ENCODE results near the gene VWA1. TPM values are rescaled to one million over a fixed set of nuclear protein-coding genes. Genes with fewer than 3 reads are reported as not detected.

VWA1 gene
- total and polyA plus RNA-seq, 4 donors: 51.7 to 94.3 (median 69.1) TPM

- DNase-seq (no peak), ATAC-seq (ENCODE audit: insufficient read depth, low FRiP score) (no peak)
- H3K4me1 ChIP-seq (ENCODE audit: control insufficient read depth in 5 of 5, insufficient read depth in 5 of 5, low read length in 5 of 5): peaks cover 0 to 28% (median 0%) of the 10 kb centered on the region in 5 donors
- no peak for TF ChIP-seq CTCF (IDR thresholded peaks at IDR 0.05; ENCODE audit: control extremely low read depth, extremely low read depth)
- peak overlapping the region in 1 of 2 donors; percentile 23 for H3K9ac ChIP-seq (ENCODE audit: insufficient read depth in 1 of 2, low read length in 2 of 2)
- H3K4me3 ChIP-seq: no peak overlapping the region
- H3K27ac ChIP-seq (ENCODE audit: low read depth in 1 of 2, low read length in 1 of 2): no peak overlapping the region
- peaks cover 0 to 2% (median 0%) of the 10 kb centered on the region in 4 donors for H3K9me3 ChIP-seq (ENCODE audit: control insufficient read depth in 4 of 4, insufficient read depth in 3 of 4, low read length in 3 of 4)
- 62% methylated on average over 29 of the region's 29 CpGs for WGBS, 2 donors
- H3K36me3 ChIP-seq (ENCODE audit: control insufficient read depth in 4 of 4, insufficient read depth in 4 of 4, low read length in 4 of 4): no peaks in the 10 kb centered on the region
- H3K27me3 ChIP-seq (ENCODE audit: control insufficient read depth in 3 of 3, insufficient read depth in 3 of 3, low read length in 2 of 3): no peaks in the 10 kb centered on the region
These were observed 12.8 kb upstream of the VWA1 start for GRCh38 chr1:1422465-1423244.

- Histone ChIP-seq H3K36me3 (ENCODE audit: control insufficient read depth in 4 of 4, insufficient read depth in 4 of 4, low read length in 4 of 4) (no peaks in the 10 kb centered on the region), H3K9me3 (ENCODE audit: control insufficient read depth in 4 of 4, insufficient read depth in 3 of 4, low read length in 3 of 4) (peaks cover 0 to 2% (median 0%) of the 10 kb centered on the region in 4 donors), H3K4me1 (ENCODE audit: control insufficient read depth in 5 of 5, insufficient read depth in 5 of 5, low read length in 5 of 5) (peaks cover 0 to 28% (median 0%) of the 10 kb centered on the region in 5 donors), H3K27me3 (ENCODE audit: control insufficient read depth in 3 of 3, insufficient read depth in 3 of 3, low read length in 2 of 3) (no peaks in the 10 kb centered on the region), H3K9ac (ENCODE audit: insufficient read depth in 1 of 2, low read length in 2 of 2) (no peak overlapping the region), H3K27ac (ENCODE audit: low read depth in 1 of 2, low read length in 1 of 2) (no peak overlapping the region), H3K4me3 (no peak overlapping the region)
- whole genome bisulfite sequencing, 2 donors: 88 to 93% methylated on average over 7 of the region's 7 CpGs
- DNase-seq (no peak), ATAC-seq (ENCODE audit: insufficient read depth, low FRiP score) (no peak)
- no peak for TF ChIP-seq CTCF (IDR thresholded peaks at IDR 0.05; ENCODE audit: control extremely low read depth, extremely low read depth)
These were observed 12.3 kb upstream of the VWA1 start for GRCh38 chr1:1423245-1423597.

GRCh38 chr1:1424707-1425106 is 10.8 kb upstream of the VWA1 start:
- Histone ChIP-seq H3K9ac (ENCODE audit: insufficient read depth in 1 of 2, low read length in 2 of 2) (no peak overlapping the region), H3K4me1 (ENCODE audit: control insufficient read depth in 5 of 5, insufficient read depth in 5 of 5, low read length in 5 of 5) (peaks cover 0 to 25% (median 5%) of the 10 kb centered on the region in 5 donors), H3K4me3 (no peak overlapping the region), H3K36me3 (ENCODE audit: control insufficient read depth in 4 of 4, insufficient read depth in 4 of 4, low read length in 4 of 4) (no peaks in the 10 kb centered on the region), H3K27me3 (ENCODE audit: control insufficient read depth in 3 of 3, insufficient read depth in 3 of 3, low read length in 2 of 3) (no peaks in the 10 kb centered on the region), H3K27ac (ENCODE audit: low read depth in 1 of 2, low read length in 1 of 2) (no peak overlapping the region), H3K9me3 (ENCODE audit: control insufficient read depth in 4 of 4, insufficient read depth in 3 of 4, low read length in 3 of 4) (peaks cover 0 to 2% (median 0%) of the 10 kb centered on the region in 4 donors)
- DNase-seq (no peak), ATAC-seq (ENCODE audit: insufficient read depth, low FRiP score) (no peak)
- 89 to 91% methylated on average over 15 of the region's 15 CpGs for WGBS, 2 donors
- TF ChIP-seq CTCF (IDR thresholded peaks at IDR 0.05; ENCODE audit: control extremely low read depth, extremely low read depth): no peak

GRCh38 chr1:1425426-1425752 is 10.1 kb upstream of the VWA1 start:
- WGBS, 2 donors: 89 to 92% methylated on average over 12 of the region's 12 CpGs
- no peak overlapping the region for H3K9ac ChIP-seq (ENCODE audit: insufficient read depth in 1 of 2, low read length in 2 of 2)

More at GRCh38 chr1:1425426-1425752, 10.1 kb upstream of the VWA1 start:
- no peak for TF ChIP-seq CTCF (IDR thresholded peaks at IDR 0.05; ENCODE audit: control extremely low read depth, extremely low read depth)
- Histone ChIP-seq H3K27me3 (ENCODE audit: control insufficient read depth in 3 of 3, insufficient read depth in 3 of 3, low read length in 2 of 3) (no peaks in the 10 kb centered on the region), H3K4me1 (ENCODE audit: control insufficient read depth in 5 of 5, insufficient read depth in 5 of 5, low read length in 5 of 5) (peaks cover 0 to 32% (median 9%) of the 10 kb centered on the region in 5 donors), H3K27ac (ENCODE audit: low read depth in 1 of 2, low read length in 1 of 2) (no peak overlapping the region), H3K4me3 (no peak overlapping the region), H3K36me3 (ENCODE audit: control insufficient read depth in 4 of 4, insufficient read depth in 4 of 4, low read length in 4 of 4) (no peaks in the 10 kb centered on the region), H3K9me3 (ENCODE audit: control insufficient read depth in 4 of 4, insufficient read depth in 3 of 4, low read length in 3 of 4) (no peaks in the 10 kb centered on the region)
- DNase-seq (no peak), ATAC-seq (ENCODE audit: insufficient read depth, low FRiP score) (no peak)

All from lung (tissue), 12 donors.